ENCODE data around the gene RPS4Y2.

RPS4Y2 gene

GRCh38 chrY:20781408-20781807 is 25.5 kb downstream of the RPS4Y2 start:
- no peak overlapping the region for H3K4me3 ChIP-seq (ENCODE audit: low read depth, low read length)
- no peak for DNase-seq (ENCODE audit: low read depth)
- TF ChIP-seq, protein P1, sequence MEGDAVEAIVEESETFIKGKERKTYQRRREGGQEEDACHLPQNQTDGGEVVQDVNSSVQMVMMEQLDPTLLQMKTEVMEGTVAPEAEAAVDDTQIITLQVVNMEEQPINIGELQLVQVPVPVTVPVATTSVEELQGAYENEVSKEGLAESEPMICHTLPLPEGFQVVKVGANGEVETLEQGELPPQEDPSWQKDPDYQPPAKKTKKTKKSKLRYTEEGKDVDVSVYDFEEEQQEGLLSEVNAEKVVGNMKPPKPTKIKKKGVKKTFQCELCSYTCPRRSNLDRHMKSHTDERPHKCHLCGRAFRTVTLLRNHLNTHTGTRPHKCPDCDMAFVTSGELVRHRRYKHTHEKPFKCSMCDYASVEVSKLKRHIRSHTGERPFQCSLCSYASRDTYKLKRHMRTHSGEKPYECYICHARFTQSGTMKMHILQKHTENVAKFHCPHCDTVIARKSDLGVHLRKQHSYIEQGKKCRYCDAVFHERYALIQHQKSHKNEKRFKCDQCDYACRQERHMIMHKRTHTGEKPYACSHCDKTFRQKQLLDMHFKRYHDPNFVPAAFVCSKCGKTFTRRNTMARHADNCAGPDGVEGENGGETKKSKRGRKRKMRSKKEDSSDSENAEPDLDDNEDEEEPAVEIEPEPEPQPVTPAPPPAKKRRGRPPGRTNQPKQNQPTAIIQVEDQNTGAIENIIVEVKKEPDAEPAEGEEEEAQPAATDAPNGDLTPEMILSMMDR (IDR thresholded peaks at IDR 0.05; ENCODE audit: insufficient read depth, low read depth, low read length, missing control alignments) = no peak

- DNase-seq (ENCODE audit: low read depth) = no peak
- TF ChIP-seq, protein P1 (IDR thresholded peaks at IDR 0.05; ENCODE audit: insufficient read depth, low read depth, low read length, missing control alignments) = no peak
- H3K4me3 ChIP-seq (ENCODE audit: low read depth, low read length) = no peak overlapping the region
These were observed 29.1 kb downstream of the RPS4Y2 start for GRCh38 chrY:20784965-20785364.

- no peak overlapping the region for H3K4me3 ChIP-seq (ENCODE audit: low read depth, low read length)
- DNase-seq (ENCODE audit: low read depth) = no peak
- TF ChIP-seq, protein P1 (IDR thresholded peaks at IDR 0.05; ENCODE audit: insufficient read depth, low read depth, low read length, missing control alignments) = no peak
These were observed 31.2 kb downstream of the RPS4Y2 start for GRCh38 chrY:20787076-20787475.

- no peak overlapping the region for H3K4me3 ChIP-seq (ENCODE audit: low read depth, low read length)
- DNase-seq (ENCODE audit: low read depth) = no peak
- TF ChIP-seq, protein P1 (IDR thresholded peaks at IDR 0.05; ENCODE audit: insufficient read depth, low read depth, low read length, missing control alignments) = no peak
These were observed 42.6 kb downstream of the RPS4Y2 start for GRCh38 chrY:20798351-20799049.

- DNase-seq (ENCODE audit: low read depth) = no peak
- TF ChIP-seq, protein P1 (IDR thresholded peaks at IDR 0.05; ENCODE audit: insufficient read depth, low read depth, low read length, missing control alignments) = no peak
These were observed 46.8 kb downstream of the RPS4Y2 start for GRCh38 chrY:20802659-20803058.

GRCh38 chrY:20806243-20806642 is 50.3 kb downstream of the RPS4Y2 start:
- no peak for DNase-seq (ENCODE audit: low read depth)
- no peak overlapping the region for H3K4me3 ChIP-seq (ENCODE audit: low read depth, low read length)
- TF ChIP-seq, protein P1 (IDR thresholded peaks at IDR 0.05; ENCODE audit: insufficient read depth, low read depth, low read length, missing control alignments) = no peak

More at GRCh38 chrY:20802659-20803058, 46.8 kb downstream of the RPS4Y2 start:
- no peak overlapping the region for H3K4me3 ChIP-seq (ENCODE audit: low read depth, low read length)

GRCh38 chrY:20813459-20813858 is 57.6 kb downstream of the RPS4Y2 start:
- TF ChIP-seq, protein P1 (IDR thresholded peaks at IDR 0.05; ENCODE audit: insufficient read depth, low read depth, low read length, missing control alignments) = no peak
- no peak for DNase-seq (ENCODE audit: low read depth)
- no peak overlapping the region for H3K4me3 ChIP-seq (ENCODE audit: low read depth, low read length)

Data from GM12865 (cell line).